Activated CD4-positive, alpha-beta T cell treated with anti-CD3 and anti-CD28 coated beads for 24 hours (primary cell): ENCODE measurements around the gene STRN4.
"Not testable (repeated sequence)": the region's sequence is repeated elsewhere in the genome, so short reads cannot be mapped to it uniquely, and the experiment has no call there.

ENCODE experiments used
- DNase-seq, 2 donors: peaks; one replicate each; pipeline ENCODE4 v3.0.0-alpha.2; 2020; ENCODE audit warnings: low read depth in 2 of 2

The STRN4 gene

DNA sequence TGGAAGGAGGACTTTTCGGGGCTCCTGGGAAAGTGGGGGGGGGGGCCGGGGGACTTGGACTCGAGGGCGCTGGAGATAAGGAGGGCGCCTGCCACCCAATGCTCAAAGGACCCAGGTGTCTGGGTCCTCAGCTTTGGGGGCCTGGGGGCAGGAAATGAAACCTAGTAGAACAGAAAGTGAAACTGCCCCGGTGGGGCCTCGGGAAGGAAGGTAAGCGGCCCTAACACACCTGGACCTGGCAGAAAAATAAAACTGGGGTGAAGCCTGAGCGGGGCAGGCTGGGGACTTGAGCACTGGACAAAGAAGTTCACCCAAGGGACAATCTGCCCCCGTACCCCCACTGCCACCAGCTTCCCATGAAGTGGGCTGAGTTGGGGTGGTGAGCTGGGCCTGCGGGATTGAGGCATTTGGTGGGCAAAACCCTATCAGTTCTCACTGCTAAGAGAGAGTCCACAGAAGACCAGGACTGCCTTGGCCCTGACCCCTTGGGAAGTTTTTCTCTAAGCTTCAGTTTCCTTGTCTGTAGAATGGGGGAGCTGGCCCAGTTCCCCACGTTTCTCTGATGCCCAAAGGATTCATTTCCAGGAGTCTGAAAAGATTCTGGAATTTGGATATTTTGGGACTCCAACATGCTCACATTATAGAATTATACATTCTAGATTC, 31.7 kb downstream of the STRN4 start:
- DNase-seq: peak in 1 of 2 donors; percentile 31

DNA sequence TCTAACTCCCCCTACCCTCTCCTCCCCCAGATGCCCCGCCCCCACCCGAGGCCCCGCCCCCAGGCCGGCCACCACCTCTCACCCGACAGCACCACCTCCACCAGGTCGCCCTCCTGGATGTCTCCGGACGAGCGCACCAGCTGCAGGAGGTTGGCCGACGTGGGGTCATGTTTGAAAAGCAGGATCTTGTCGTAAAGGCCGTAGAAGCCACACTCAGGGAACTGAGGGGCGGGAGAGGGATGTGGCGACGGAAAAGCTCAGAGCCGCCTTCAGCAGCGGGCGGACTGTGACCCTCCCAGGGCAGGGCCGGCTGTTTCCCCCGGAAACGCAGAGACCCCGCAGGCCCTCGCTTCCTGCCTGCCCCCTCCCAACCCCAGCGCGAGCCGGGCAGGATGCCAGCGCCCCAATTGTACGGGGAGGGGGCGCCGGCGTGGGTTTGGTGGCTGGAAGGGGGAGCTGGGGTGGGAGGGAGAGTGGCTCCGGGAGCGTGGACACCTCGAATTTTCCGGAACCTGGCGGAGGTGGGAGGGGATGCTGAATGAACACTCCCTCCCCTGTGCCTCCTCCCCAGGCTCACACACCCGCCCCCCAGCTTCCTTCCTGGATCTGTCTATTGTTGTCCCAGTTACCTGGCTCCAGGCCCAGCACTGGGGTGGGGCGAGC, 32.3 kb downstream of the STRN4 start:
- DNase-seq: peak; percentile 35 to 56

DNA sequence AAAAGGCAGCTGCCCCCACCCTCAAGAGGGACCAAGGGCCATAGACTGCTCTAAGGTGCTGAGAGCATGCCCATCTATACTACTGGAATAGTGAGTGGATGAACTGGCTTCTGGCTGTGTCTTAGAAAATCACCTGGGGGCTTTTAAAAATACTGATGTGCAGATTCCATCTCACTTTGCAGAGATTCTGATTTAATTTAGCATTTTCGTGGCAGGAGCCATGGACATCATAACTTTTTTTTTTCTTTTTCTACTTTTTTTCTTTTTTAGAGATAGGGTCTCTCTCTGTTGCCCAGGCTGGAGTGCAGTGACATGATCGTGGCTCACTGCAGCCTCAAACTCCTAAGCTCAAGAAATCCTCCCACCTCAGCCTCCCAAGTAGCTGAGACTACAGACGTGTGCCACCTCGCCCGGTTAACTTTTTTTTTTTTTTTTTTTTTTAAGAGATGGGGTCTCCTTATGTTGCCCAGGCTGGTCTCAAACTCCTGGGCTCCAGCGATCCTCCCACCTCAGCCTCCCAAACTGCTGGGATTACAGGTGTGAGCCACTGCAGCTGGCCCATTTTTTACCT, 33.4 kb downstream of the STRN4 start:
- DNase-seq: not testable (repeated sequence)

DNA sequence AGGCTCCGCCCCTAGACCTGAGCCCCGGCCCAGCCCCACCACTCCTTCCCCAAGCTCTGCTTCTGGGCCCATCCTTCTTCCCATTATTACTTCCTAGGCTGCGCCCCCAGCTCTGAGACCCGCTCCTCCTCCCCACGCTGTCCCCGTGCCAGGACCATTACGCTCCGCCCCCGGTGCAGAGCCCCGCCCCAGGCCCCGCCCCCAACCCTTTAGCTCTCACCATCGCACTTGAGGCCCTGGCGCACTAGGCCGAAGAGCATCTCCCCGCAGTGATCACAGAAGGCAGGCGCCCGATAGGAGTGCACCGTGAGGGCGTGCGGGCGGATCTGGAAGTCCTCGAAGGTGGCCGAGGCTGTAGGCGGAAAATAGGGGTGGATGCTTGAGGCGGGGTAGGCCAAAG, 35.6 kb downstream of the STRN4 start:
- no peak for DNase-seq

DNA sequence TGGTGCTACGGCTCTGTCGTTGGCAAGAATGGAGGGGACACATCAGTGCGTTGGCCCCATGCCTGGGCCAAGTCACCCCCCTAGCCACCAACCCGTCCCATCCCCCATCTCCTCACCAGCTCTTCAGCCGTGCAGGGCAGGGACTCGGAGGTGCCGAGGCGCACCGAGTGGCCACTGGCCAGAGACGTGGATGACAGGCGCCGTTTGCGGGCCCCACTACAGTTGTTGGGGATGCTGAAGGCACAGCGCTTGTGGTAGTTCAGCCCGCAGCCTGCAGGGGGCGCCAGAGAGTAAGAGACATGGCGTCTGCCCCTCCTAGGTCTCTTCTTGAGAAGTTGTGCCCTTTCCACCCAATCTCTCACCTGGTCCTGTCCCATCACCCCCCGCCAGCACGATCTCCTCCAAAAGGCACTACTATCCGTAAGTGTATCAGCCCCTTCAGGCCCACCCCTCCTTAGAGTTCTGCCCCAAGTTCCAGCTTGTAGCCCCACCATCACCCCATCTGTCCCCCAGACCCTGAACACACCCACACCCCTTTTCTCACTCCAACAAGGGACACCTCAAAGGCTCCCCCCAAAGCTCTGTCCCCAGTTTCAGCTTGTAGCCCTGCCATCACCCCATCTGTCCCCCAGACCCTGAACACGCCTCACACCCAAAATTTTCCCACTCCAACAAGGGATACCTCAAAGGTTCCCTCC, 41.7 kb downstream of the STRN4 start:
- peak; percentile 89 to 91 for DNase-seq

DNA sequence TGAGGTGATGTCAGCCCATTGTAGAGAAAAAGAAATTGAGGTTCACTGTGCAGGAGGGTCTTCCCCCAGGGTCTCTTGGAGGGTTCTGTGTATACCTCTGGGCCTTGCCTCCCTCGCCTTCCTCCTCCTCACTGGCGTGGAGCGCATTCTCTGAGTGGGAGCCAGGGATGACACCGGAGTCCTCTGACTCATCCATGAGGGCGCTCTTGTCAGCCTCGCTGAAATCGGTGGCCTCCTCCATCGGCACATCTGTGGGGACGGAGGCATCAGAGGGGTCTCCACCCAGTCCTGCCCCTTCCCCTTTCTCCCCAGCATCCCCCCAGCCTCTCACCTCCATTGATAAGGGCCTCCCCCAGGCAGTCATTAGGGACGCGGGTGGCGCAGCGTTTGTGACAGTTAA, 45.5 kb downstream of the STRN4 start:
- DNase-seq: no peak

DNA sequence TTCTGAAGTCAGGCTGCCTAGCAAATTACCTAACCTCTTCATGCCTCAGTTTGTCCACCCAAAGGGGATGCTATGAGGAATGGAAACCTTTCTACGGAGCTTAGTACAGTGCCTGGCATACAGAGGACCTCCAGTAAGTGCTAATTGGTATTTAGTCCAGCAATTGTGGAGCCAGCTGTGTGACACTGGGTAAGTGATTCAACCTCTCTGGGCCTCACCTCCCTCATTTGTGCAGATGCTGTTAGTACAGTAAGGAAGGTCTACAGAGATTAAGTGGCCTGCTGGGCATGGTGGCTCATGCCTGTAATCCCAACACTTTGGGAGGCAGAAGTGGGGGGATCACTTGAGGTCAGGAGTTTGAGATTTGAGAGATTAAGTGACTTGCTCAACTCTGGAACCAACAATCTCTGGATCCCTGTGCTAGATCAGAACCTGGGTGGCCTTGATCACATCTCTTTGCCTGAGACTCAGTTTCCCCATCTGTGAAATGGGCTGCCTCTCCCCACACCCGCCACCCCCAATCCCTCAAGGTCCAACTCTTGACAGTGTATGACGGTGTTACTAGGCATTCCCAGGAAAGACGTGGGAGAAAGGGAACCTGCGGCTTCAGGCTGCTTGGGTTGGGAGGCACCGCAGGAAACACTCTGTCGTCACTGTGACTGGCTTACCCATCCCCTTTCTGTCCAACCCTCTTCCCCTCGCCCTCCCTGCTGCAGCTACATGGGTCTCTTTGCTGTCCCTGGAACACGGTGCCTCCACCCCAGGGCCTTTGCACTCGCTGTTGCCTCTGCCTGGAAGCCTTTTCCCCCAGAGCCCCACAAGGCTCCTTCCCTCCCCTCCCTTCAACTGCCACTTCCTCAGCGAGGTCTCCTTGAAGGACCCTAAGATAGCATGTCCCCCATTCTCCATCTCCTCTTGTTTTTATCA, 47.6 kb downstream of the STRN4 start:
- DNase-seq: no peak

DNA sequence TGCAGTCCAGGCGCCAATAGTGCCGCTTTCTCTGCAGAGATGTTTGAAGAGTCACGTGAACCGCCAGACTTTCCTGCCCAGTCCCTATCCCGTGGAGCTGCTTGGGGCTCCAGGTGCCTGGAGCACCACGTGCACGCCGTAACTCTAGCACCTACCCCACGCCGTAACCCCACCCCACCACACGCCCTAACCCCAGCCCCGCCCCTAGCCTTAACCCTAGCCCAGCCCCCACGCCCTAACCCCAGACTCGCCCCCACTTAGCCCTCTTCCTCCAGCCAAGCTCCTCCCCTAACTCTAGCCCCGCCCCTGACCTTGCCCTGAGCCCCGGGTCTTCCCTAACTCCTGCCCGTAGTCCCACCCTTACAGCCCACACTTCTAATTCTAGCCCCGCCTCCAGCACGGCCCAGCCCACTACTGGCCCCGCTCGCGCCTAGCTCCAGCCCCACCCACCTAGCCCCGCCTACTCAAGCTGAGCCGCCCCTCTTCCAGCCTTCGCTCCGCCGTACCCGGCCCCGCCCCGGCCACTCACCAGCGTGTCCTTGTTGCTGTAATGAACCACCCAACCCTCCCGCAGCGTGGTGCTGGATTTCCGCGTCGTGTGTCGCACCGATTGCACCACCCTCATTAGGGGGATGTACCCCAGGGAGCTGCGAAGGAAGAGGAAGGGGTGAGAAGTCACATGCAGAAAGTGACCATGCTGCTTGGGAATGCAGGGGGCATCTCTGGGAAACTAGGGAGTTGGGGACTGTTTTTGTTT, 48.9 kb downstream of the STRN4 start:
- DNase-seq: no peak

DNA sequence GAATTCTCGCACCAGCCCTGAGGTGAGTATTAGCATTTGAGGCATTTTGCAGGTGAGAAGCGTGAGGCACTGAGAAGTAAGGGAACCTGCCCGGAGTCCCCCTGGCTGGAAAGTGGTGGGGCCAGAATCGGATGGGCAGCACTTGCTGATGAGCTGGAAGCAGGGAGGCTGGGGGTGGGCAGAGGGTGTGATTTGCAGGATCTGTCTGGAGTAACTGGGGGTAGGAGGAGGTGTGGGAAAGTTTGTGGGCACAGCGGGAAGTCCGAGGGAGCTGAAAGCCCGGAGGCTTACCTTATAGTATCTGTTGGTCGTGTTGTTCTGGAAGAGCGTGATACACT, 49.4 kb downstream of the STRN4 start:
- DNase-seq: no peak

DNA sequence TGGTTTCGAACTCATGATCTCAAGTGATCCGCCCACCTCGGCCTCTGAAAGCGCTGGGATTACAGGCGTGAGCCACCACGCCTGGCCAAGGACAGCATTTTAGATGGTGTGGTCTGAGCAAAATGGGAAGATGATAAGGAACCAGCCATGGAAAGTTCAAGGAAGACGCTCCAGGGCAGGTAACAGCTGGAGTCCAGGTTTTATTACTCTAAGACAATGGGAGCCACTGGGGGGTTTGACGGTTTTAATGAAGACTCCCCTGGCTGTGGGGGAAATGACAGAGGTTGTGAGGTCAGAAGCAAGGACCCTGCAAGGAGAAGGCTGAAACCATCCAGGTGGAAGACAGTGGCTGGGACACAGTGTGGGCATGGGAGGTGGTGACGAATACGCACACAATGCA, 50.2 kb downstream of the STRN4 start:
- no peak for DNase-seq

DNA sequence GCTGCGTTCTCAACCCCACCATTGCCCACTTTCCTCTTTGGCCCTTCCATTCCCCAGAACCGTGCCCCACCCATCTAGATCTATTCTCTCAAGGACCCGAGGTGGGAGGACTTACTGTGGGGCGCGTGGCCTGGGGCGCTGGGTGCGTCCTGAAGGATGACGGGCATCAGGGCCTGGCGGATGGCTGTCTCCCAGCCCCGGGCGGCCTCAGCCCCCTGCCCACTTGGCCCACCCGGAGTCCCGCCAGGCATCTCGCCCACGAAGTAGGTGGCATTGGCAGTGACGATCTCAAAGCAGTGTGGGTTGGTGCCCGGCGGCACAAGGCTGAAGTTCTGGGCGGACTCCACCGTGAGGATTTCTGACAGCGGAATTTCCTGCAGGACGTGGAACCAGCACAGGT, 52.5 kb downstream of the STRN4 start:
- no peak for DNase-seq

DNA sequence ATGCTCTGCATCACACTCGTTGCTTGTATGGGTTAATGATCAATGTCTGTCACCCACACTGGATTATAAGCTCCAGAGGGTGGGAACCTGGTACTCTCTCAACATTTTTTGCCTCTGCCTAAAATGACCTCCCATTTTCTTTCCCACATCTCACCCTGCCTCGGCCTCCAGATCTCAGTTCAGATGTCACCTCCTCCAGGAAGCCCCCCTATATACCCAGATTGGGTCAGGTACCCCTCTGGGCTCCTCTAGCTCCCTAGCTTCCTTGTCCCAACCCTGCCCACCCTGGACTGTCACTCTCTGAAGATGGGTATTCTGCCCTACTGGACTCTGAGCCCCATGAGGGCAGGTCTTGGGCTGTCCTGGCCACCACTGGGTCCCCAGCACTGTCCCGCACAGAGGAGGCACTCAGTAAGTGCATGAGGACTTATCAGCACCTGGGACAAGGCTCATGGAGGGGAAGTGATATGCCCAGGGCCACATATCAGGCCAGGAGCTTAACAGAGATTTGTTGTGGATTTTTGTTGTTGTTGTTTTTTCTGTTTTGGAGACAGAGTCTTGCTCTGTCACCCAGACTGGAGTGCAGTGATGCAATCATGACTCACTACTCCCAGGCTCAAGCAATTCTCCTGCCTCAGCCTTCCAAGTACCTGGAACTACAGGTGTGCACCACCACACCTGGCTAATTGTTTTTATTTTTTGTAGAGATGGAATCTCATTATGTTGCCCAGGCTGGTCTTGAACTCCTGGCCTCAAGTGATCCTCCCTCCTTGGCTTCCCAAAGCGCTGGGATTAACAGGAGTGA, 53.1 kb downstream of the STRN4 start:
- DNase-seq: no peak

DNA sequence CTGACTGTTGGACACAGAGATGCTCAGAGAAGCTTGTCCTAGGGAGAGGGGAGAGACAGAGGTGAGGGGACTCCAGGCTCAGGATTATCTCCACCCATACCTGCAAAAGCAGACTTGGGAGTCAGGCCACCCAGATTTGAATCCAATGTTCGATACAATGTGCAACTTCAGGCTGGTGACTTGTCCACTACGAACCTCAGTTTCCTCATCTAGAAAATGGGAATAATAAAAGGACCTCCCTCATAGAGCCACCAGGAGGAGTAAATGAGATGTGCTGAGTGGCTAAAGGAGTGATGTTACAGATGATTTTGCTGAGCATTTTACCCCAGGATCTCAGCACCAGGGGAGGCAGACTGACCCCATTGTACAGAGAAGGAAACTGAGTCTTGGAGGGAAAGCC, 54.3 kb downstream of the STRN4 start:
- DNase-seq: no peak

DNA sequence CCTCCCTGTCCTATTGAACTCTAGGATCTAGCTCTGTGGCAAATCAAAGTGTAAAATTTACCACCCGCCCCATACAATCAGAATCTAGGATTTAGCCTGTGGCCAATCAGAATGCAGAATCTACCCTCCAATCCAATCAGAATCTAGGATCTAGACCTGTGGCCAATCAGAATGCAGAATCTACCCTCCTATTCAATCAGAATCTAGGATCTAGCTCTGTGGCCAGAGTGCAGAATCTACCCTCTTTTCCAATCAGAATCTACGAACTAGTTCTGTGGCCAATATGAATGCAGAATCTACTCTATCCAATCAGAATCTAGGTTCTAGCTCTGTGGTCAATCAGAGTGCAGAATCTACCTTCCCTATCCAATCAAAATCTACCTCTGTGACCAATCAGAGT, 55.1 kb downstream of the STRN4 start:
- DNase-seq: no peak

DNA sequence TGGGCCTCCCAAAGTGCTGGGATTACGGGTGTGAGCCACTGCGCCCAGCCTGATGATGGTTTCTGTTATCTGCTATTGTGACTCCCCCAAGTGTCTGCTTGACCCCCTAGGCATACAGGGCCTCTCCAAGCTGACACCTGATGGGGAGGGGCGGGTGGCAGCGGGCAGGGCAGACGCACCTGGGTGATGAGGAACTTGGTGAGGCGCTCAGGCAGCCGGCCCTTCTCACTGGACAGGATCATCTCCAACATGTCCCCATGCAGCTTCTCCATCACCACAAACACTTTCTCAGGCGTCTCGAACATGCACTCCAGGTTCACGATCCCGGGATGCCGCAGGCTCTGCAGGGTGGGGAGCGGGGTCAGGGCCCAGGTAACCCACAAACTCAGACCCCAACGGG, 56.9 kb downstream of the STRN4 start:
- DNase-seq: no peak

DNA sequence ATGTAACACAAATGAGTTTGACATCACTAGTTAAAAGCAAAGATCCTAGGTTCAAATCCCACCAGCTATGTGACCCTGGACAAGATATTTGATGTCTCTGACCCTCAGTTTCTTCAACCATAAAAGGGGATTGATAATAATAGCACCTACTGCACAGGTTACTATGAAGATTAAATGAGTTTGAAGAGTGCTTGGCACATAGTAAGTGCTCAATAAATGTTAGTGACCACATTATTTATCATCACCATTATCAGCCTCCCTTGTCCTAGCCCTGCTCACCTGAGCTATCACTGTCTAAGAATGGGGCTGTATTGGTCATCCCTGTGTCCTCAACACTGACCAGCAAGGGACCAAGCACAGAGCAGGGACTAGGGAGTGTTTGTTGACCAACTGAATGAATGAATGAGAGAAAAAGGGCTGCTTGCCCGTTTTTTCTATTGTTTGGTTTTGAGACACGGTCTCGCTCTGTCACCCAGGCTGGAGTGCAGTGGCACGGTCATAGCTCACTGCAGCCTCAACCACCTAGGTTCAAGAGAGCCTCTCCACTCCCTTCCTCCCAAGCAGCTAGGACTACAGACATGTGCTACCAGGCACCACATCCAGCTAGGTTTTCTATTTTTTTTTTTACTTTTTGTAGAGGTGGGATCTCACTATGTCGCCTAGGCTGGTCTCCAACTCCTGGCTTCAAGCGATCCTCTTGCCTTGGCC, 58.7 kb downstream of the STRN4 start:
- DNase-seq: no peak

DNA sequence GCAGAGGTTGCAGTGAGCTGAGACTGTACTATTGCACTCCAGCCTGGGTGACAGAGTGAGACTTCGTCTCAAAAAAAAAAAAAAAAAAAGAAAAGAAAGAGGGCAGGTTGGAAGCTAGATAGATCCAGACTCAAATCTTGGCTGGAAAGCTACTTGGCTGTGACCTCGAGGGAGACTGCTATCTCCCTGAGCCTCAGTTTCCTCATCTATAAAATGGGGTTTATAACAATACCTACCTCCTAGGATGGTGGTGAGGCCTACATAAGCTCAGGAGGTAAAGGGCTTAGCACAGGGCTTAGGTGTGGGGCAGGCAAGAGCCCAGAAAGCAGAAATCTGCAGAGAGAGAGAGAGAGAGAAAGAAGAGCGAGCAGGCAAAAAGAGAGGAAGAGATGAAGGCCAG, 61.1 kb downstream of the STRN4 start:
- DNase-seq: no peak

DNA sequence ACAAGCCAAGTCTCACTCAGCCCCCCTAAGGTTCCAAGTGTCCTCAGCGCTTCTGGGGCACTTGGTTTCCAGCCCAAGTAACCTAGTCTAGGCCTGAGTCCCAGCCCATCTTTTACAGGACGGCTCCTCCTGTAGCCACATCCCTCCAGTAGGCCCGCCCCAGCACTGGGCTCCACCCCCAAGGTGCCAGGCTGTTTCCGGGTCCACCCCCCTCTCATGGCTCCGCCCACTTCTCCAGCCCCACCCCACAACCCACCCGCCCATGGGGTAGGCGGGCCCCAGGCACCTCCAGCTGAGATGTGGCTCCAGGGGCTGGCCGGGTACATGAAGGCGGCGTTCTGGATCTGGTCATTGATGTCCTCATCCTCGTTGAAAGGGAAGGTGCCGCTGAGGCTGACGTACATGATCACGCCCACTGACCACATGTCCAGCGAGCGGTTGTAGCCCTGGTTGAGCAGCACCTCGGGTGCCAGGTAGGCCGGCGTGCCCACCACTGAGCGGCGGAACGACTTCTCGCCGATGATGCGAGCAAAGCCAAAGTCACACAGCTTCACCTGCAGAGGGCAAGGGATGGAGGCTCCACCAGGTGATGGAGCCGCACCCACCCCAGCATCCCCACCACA, 68.0 kb downstream of the STRN4 start:
- peak; percentile 37 to 44 for DNase-seq
